ENCODE measurements around the gene PRDM16.

- TF ChIP-seq ZHX1 (CRISPR knock-in tag; IDR thresholded peaks at IDR 0.05; ENCODE audit: low read depth) (no peak), XRCC5 (optimal IDR thresholded peaks at IDR 0.05; ENCODE audit: low read length) (no peak)
Measured at GRCh38 chr1:3139871-3140361, 70.9 kb downstream of the PRDM16 start.
